ENCODE data around the gene TINAG.

Gene TINAG

DNA sequence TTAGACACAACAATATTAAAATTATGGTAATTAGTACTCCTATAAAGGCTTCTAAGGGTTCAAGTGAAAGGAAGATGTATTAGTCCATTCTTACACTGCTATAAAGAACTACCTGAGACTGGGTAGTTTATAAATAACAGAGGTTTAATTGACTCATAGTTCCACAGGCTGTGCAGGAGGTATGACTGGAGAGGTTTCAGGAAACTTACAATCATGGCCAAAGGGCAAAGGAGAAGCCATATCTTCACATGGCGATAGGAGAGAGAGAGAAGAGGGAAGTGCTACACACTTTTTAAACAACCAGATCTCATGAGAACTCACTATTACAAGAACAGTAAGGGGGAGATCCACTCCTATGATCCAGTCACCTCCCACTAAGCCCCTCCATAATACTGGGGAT, 52.9 kb downstream of the TINAG start:
- ChIA-PET CTCF (no interaction called here), POLR2A (no interaction called here)
- DNase-seq (ENCODE audit: extremely low spot score), result no peak
- TF ChIP-seq FOXM1 (IDR thresholded peaks at IDR 0.05; ENCODE audit: borderline replicate concordance) (no peak), ZNF384 (IDR thresholded peaks at IDR 0.05) (no peak), CTBP1 (IDR thresholded peaks at IDR 0.05; ENCODE audit: borderline replicate concordance) (no peak), HDGF (IDR thresholded peaks at IDR 0.05; ENCODE audit: borderline replicate concordance) (no peak)

DNA sequence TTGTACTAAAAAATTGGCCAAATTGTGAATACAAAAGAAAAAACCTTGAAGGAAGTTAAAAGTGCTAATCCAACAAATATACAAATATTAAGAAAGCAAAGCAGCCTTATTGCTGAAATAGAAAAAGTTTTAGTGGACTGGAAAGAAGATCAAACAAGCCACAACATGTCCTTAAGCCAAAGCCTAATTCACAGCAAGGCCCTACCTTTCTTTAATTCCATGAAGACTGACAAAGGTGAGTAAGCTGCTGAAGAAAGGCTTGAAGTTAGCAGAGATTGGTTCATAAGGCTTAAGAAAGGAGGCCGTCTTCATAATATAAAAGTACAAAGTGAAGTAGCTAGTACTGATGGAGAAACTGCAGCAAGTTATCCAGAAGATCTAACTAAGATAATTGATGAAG, 53.5 kb downstream of the TINAG start:
- POLR2A ChIA-PET, result no interaction called here
- CTCF ChIA-PET, result no interaction called here
- TF ChIP-seq FOXA1 (IDR thresholded peaks at IDR 0.05) (no peak), CTBP1 (IDR thresholded peaks at IDR 0.05; ENCODE audit: borderline replicate concordance) (no peak), ZNF384 (IDR thresholded peaks at IDR 0.05) (no peak), LEF1 (IDR thresholded peaks at IDR 0.05; ENCODE audit: borderline replicate concordance) (no peak), ELF4 (IDR thresholded peaks at IDR 0.05) (no peak), SP1 (IDR thresholded peaks at IDR 0.05) (no peak), L3MBTL2 (conservative IDR thresholded peaks at IDR 0.05) (no peak), BHLHE40 (IDR thresholded peaks at IDR 0.05; ENCODE audit: borderline replicate concordance) (no peak), NFRKB (IDR thresholded peaks at IDR 0.05) (no peak), HDGF (IDR thresholded peaks at IDR 0.05; ENCODE audit: borderline replicate concordance) (no peak), ARNT (IDR thresholded peaks at IDR 0.05) (no peak), TARDBP (IDR thresholded peaks at IDR 0.05) (no peak), SUZ12 (IDR thresholded peaks at IDR 0.05) (no peak), FOXM1 (IDR thresholded peaks at IDR 0.05; ENCODE audit: borderline replicate concordance) (no peak), FOXK2 (IDR thresholded peaks at IDR 0.05) (no peak)
- TF ChIP-seq, protein P1, sequence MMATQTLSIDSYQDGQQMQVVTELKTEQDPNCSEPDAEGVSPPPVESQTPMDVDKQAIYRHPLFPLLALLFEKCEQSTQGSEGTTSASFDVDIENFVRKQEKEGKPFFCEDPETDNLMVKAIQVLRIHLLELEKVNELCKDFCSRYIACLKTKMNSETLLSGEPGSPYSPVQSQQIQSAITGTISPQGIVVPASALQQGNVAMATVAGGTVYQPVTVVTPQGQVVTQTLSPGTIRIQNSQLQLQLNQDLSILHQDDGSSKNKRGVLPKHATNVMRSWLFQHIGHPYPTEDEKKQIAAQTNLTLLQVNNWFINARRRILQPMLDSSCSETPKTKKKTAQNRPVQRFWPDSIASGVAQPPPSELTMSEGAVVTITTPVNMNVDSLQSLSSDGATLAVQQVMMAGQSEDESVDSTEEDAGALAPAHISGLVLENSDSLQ (IDR thresholded peaks at IDR 0.05), result no peak
- no peak for DNase-seq (ENCODE audit: extremely low spot score)

DNA sequence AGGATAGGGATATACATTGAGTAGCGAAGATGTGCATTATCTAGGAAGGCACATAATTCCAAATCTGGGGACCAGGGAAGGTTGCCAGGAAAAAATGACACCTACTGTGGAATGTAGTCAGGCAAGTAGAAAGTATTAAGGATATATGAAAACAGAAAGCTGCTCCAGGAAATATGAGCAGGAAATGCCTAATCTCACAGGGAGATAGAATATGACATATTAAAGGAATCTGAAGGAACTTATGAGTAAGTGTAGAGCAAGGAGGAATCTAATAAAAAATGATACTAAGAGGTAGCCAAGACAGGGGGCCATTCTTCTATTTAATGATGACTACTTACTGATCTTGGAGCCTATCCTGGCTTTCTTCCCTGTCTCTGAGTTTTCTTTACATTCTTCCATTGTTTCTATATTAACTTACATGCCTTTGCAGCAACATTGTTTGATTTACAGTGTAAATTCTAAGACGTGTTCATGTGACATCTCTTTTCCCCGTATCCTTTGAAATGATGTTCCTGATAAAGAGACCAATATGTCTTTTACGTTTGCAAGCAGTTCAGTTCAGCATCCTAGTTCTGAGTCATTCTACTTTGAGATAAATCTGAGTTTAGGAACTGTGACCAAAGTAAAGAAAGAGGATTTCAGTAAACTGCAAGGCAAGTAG, 58.6 kb downstream of the TINAG start:
- TF ChIP-seq, protein P1 (IDR thresholded peaks at IDR 0.05), result no peak
- no peak for TF ChIP-seq TARDBP (IDR thresholded peaks at IDR 0.05)
- TF ChIP-seq SP1 (IDR thresholded peaks at IDR 0.05), result no peak
- no peak for TF ChIP-seq ZNF384 (IDR thresholded peaks at IDR 0.05)
- no peak for TF ChIP-seq HDGF (IDR thresholded peaks at IDR 0.05; ENCODE audit: borderline replicate concordance)
- no peak for TF ChIP-seq FOXA1 (IDR thresholded peaks at IDR 0.05)
- no peak for TF ChIP-seq ELF4 (IDR thresholded peaks at IDR 0.05)
- no peak for TF ChIP-seq FOXM1 (IDR thresholded peaks at IDR 0.05; ENCODE audit: borderline replicate concordance)
- no peak for TF ChIP-seq FOXK2 (IDR thresholded peaks at IDR 0.05)
- no peak for TF ChIP-seq NFRKB (IDR thresholded peaks at IDR 0.05)
- no peak for TF ChIP-seq CTBP1 (IDR thresholded peaks at IDR 0.05; ENCODE audit: borderline replicate concordance)
- TF ChIP-seq LEF1 (IDR thresholded peaks at IDR 0.05; ENCODE audit: borderline replicate concordance), result no peak
- no peak for TF ChIP-seq ARNT (IDR thresholded peaks at IDR 0.05)
- TF ChIP-seq BHLHE40 (IDR thresholded peaks at IDR 0.05; ENCODE audit: borderline replicate concordance), result no peak
- no peak for TF ChIP-seq SUZ12 (IDR thresholded peaks at IDR 0.05)
- TF ChIP-seq L3MBTL2 (conservative IDR thresholded peaks at IDR 0.05), result no peak
- no peak for DNase-seq (ENCODE audit: extremely low spot score)
- ChIA-PET POLR2A (no interaction called here), CTCF (no interaction called here)

DNA sequence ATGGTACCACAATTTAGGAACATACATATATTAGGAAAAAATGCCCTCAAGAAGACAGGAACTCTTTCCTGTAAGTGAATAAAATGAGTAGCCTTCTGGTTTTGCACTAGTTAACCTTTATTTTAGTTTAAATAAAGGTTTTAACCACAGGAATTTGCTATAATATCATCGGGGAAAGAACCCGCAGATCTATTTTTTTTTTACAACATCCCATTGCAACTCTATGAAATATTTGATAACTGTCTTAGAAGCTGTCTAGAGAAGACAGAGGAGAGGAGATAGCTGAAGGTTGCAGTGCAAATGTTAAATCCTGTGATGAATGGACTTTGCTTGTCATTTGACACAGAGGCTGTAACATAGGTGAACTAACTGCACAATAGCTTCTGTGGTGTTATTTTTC, 69.5 kb downstream of the TINAG start:
- POLR2A ChIA-PET, result no interaction called here
- TF ChIP-seq ARNT (IDR thresholded peaks at IDR 0.05) (no peak), SP1 (IDR thresholded peaks at IDR 0.05) (no peak), FOXA1 (IDR thresholded peaks at IDR 0.05) (no peak), HDGF (IDR thresholded peaks at IDR 0.05; ENCODE audit: borderline replicate concordance) (no peak), CTBP1 (IDR thresholded peaks at IDR 0.05; ENCODE audit: borderline replicate concordance) (no peak)
- TF ChIP-seq, protein P1 (IDR thresholded peaks at IDR 0.05), result no peak
- DNase-seq (ENCODE audit: extremely low spot score), result no peak
- CTCF ChIA-PET, result no interaction called here

GRCh38 chr6:54386295-54386694, 78.1 kb downstream of the TINAG start:
- DNase-seq (ENCODE audit: extremely low spot score), result no peak
- TF ChIP-seq BHLHE40 (IDR thresholded peaks at IDR 0.05; ENCODE audit: borderline replicate concordance), result no peak
- no peak for TF ChIP-seq ELF4 (IDR thresholded peaks at IDR 0.05)
- TF ChIP-seq L3MBTL2 (conservative IDR thresholded peaks at IDR 0.05), result no peak
- ChIA-PET CTCF (no interaction called here), POLR2A (no interaction called here)

- POLR2A ChIA-PET, result no interaction called here
- TF ChIP-seq LEF1 (IDR thresholded peaks at IDR 0.05; ENCODE audit: borderline replicate concordance), result no peak
- no peak for TF ChIP-seq BHLHE40 (IDR thresholded peaks at IDR 0.05; ENCODE audit: borderline replicate concordance)
- no peak for TF ChIP-seq SP1 (IDR thresholded peaks at IDR 0.05)
- no peak for TF ChIP-seq ARNT (IDR thresholded peaks at IDR 0.05)
- DNase-seq (ENCODE audit: extremely low spot score), result no peak
- CTCF ChIA-PET, result no interaction called here
Measured at GRCh38 chr6:54390362-54390761, 82.1 kb downstream of the TINAG start.

DNA sequence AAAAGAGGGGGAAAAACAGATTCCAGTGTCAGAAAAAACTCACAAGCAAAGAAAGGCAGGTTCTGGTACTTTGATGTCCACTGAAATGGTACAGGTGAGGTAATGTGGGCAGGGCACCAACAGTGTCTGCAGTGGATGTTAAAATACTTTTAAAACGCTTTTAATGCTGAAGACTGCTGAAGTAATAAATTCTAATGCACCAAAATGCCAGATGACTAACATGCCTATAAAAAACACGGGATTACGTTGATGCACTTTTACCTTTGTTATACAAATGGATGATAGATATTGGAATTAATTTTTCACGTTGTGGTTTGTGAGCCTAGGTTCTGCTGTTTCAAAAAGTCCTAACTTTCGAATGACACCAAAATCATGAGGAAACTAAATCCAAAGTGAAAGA, 83.3 kb downstream of the TINAG start:
- DNase-seq (ENCODE audit: extremely low spot score), result no peak
- TF ChIP-seq ARNT (IDR thresholded peaks at IDR 0.05) (no peak), TARDBP (IDR thresholded peaks at IDR 0.05) (no peak), NFRKB (IDR thresholded peaks at IDR 0.05) (no peak), FOXM1 (IDR thresholded peaks at IDR 0.05; ENCODE audit: borderline replicate concordance) (no peak), L3MBTL2 (conservative IDR thresholded peaks at IDR 0.05) (no peak), SP1 (IDR thresholded peaks at IDR 0.05) (no peak), CTBP1 (IDR thresholded peaks at IDR 0.05; ENCODE audit: borderline replicate concordance) (no peak), ZNF384 (IDR thresholded peaks at IDR 0.05) (no peak), HDGF (IDR thresholded peaks at IDR 0.05; ENCODE audit: borderline replicate concordance) (no peak), SUZ12 (IDR thresholded peaks at IDR 0.05) (no peak), FOXK2 (IDR thresholded peaks at IDR 0.05) (no peak), BHLHE40 (IDR thresholded peaks at IDR 0.05; ENCODE audit: borderline replicate concordance) (no peak), ELF4 (IDR thresholded peaks at IDR 0.05) (no peak), LEF1 (IDR thresholded peaks at IDR 0.05; ENCODE audit: borderline replicate concordance) (no peak), FOXA1 (IDR thresholded peaks at IDR 0.05) (no peak)
- TF ChIP-seq, protein P1 (IDR thresholded peaks at IDR 0.05), result no peak
- CTCF ChIA-PET, result no interaction called here
- POLR2A ChIA-PET, result no interaction called here
